ENCODE data around the gene DGCR2. TPM values are rescaled to one million over a fixed set of nuclear protein-coding genes. Genes with fewer than 3 reads are reported as not detected.

The DGCR2 gene
- total RNA-seq, 1 experiment from 2014 or later, result 42.9 TPM

DNA sequence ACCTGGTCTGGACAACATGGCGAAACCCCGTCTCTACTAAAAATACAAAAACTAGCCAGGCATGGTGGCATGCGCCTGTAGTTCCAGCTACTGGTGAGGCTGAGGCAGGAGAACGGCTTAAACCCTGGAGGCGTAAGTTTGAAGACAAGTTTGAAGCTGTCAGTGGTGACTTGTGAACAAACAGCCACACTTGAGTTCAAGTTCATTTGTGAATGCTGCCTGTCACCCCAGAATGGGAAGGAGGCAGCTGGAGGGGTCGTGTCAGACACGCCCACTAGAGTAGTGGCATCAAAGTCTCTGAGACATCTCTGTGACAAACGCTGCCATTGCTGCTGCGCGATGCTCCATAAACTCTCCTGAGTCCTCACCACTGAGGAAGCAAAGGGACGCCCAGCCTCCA is 74.2 kb downstream of the DGCR2 start:
- Histone ChIP-seq H3K4me3 (replicated peaks in 1 of 2; ENCODE audit: low read depth in 1 of 2, low read length in 2 of 2) (no peak overlapping the region), H3K27me3 (ENCODE audit: insufficient read depth, low read length) (no peaks in the 10 kb centered on the region), H3K4me2 (ENCODE audit: low read length) (no peak overlapping the region), H2AFZ (ENCODE audit: low read depth, low read length, poor library complexity, severe bottlenecking) (no peak overlapping the region), H3K27ac (ENCODE audit: low read depth, low read length) (no peak overlapping the region), H3K9ac (ENCODE audit: low read length) (no peak overlapping the region), H3K9me2 (ENCODE audit: insufficient read depth) (no peaks in the 10 kb centered on the region), H3K9me3 (ENCODE audit: control insufficient read depth in 1 of 2, insufficient read depth in 1 of 2, low read depth in 1 of 2, low read length in 2 of 2) (no peaks in the 10 kb centered on the region), H3K36me3 (ENCODE audit: control insufficient read depth in 1 of 2, insufficient read depth in 2 of 2, low read length in 2 of 2) (peaks cover 14 to 29% of the 10 kb centered on the region in 2 experiments), H3K4me1 (ENCODE audit: control insufficient read depth in 1 of 2, insufficient read depth in 2 of 2, low read length in 2 of 2) (no peaks in the 10 kb centered on the region), H4K20me1 (ENCODE audit: insufficient read depth) (no peaks in the 10 kb centered on the region), H3K79me2 (ENCODE audit: insufficient read depth, low read length) (no peaks in the 10 kb centered on the region; the same call in 1 of the 2 replicates)
- ChIA-PET CTCF (no interaction called here), POLR2A (no interaction called here), RAD21 (ENCODE audit: low non-redundant PET in 1 of 2, low total read pairs in 2 of 2, uncharacterized antibody in 2 of 2, unreplicated experiment in 2 of 2) (no interaction called here)
- intact Hi-C loops (cut with micrococcal nuclease), result no loop called here
- DNase-seq (ENCODE audit: low read depth, low spot score), result no peak
- TF ChIP-seq, protein P1, sequence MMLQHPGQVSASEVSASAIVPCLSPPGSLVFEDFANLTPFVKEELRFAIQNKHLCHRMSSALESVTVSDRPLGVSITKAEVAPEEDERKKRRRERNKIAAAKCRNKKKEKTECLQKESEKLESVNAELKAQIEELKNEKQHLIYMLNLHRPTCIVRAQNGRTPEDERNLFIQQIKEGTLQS (IDR thresholded peaks at IDR 0.05), result no peak
- no peak for TF ChIP-seq ZBTB33 (IDR thresholded peaks at IDR 0.05; ENCODE audit: extremely low read depth, insufficient replicate concordance, low read length)
- no peak for ATAC-seq
- no TSS peak for BruUV-seq (replicated peaks)

DNA sequence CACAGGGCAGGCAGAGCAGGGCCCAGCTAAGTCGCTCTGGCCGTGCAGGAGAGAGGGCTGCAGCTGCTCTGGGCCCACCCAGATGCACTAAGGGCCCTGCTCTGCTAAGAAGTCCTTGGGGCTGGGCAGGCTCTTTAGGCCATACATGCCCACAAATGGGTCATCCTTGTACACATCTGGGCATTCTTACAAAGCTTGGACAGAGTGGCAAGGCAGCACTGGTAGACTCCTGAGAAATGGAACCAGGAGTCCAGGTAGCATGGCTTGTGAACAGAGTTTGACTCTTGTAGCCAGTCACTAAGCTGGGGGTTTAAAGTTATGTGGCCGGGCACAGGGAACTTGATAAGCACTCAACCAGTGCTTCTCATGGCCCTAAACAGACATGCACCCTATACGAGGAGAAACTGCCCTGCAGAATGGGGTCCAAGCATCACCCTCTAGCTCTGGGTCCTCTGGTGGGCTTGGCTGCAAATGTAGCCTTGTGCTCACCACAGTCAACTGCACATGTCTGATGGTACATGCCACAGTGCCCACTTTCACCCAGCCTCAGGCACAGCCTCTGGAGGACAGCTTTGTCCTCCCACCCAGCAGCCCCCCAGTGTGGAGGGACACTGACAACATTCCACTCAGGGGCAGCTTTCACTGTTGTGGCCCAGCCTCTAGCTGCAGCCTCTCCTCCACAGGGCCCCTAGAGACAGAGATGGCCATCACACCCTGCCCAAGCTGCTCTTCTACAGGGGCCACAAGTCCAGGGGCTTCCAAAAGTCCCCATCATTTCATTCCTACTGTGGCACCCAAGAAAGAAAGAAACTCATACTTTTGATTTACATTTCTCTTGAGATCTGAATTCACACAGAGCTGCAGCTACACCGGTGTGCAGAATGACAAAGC is 75.2 kb downstream of the DGCR2 start:
- Histone ChIP-seq H3K9ac (ENCODE audit: low read length) (no peak overlapping the region), H2AFZ (ENCODE audit: low read depth, low read length, poor library complexity, severe bottlenecking) (no peak overlapping the region), H3K4me3 (replicated peaks in 1 of 2; ENCODE audit: low read depth in 1 of 2, low read length in 2 of 2) (no peak overlapping the region), H3K4me1 (ENCODE audit: control insufficient read depth in 1 of 2, insufficient read depth in 2 of 2, low read length in 2 of 2) (no peaks in the 10 kb centered on the region), H3K27me3 (ENCODE audit: insufficient read depth, low read length) (no peaks in the 10 kb centered on the region), H4K20me1 (ENCODE audit: insufficient read depth) (no peaks in the 10 kb centered on the region), H3K9me3 (ENCODE audit: control insufficient read depth in 1 of 2, insufficient read depth in 1 of 2, low read depth in 1 of 2, low read length in 2 of 2) (no peaks in the 10 kb centered on the region), H3K27ac (ENCODE audit: low read depth, low read length) (no peak overlapping the region), H3K9me2 (ENCODE audit: insufficient read depth) (no peaks in the 10 kb centered on the region), H3K36me3 (ENCODE audit: control insufficient read depth in 1 of 2, insufficient read depth in 2 of 2, low read length in 2 of 2) (peaks cover 14 to 29% of the 10 kb centered on the region in 2 experiments), H3K79me2 (ENCODE audit: insufficient read depth, low read length) (no peaks in the 10 kb centered on the region), H3K4me2 (ENCODE audit: low read length) (no peak overlapping the region)
- ChIA-PET RAD21 (ENCODE audit: low non-redundant PET in 1 of 2, low total read pairs in 2 of 2, uncharacterized antibody in 2 of 2, unreplicated experiment in 2 of 2) (no interaction called here), CTCF (no interaction called here), POLR2A (interaction anchor here (0.6 kb wide), 1 partner anchor 584 kb away, joined by 3 read pairs; no protein-coding TSS in a partner anchor)
- BruUV-seq (replicated peaks), result no TSS peak
- DNase-seq (ENCODE audit: low read depth, low spot score), result no peak
- intact Hi-C loops (cut with micrococcal nuclease), result no loop called here
- no peak for ATAC-seq
- TF ChIP-seq CBX3 (IDR thresholded peaks at IDR 0.05; ENCODE audit: low read depth) (no peak), SRF (IDR thresholded peaks at IDR 0.05; ENCODE audit: low read depth) (no peak), SIN3A (IDR thresholded peaks at IDR 0.05; ENCODE audit: low read depth) (no peak), EGR1 (IDR thresholded peaks at IDR 0.05; ENCODE audit: low read depth) (no peak), ZBTB33 (IDR thresholded peaks at IDR 0.05; ENCODE audit: extremely low read depth, insufficient replicate concordance, low read length) (no peak), RAD21 (IDR thresholded peaks at IDR 0.05; ENCODE audit: low read depth) (no peak), CEBPB (IDR thresholded peaks at IDR 0.05; ENCODE audit: low read depth) (no peak)
- TF ChIP-seq, protein P1 (IDR thresholded peaks at IDR 0.05), result no peak
- TF ChIP-seq, protein P2, sequence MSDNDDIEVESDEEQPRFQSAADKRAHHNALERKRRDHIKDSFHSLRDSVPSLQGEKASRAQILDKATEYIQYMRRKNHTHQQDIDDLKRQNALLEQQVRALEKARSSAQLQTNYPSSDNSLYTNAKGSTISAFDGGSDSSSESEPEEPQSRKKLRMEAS (IDR thresholded peaks at IDR 0.05), result no peak
- TF ChIP-seq, protein P3, sequence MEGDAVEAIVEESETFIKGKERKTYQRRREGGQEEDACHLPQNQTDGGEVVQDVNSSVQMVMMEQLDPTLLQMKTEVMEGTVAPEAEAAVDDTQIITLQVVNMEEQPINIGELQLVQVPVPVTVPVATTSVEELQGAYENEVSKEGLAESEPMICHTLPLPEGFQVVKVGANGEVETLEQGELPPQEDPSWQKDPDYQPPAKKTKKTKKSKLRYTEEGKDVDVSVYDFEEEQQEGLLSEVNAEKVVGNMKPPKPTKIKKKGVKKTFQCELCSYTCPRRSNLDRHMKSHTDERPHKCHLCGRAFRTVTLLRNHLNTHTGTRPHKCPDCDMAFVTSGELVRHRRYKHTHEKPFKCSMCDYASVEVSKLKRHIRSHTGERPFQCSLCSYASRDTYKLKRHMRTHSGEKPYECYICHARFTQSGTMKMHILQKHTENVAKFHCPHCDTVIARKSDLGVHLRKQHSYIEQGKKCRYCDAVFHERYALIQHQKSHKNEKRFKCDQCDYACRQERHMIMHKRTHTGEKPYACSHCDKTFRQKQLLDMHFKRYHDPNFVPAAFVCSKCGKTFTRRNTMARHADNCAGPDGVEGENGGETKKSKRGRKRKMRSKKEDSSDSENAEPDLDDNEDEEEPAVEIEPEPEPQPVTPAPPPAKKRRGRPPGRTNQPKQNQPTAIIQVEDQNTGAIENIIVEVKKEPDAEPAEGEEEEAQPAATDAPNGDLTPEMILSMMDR (IDR thresholded peaks at IDR 0.05 in 2 of 3, conservative IDR thresholded peaks at IDR 0.05 in 1 of 3; ENCODE audit: borderline replicate concordance in 1 of 3, insufficient read depth in 1 of 3, low read depth in 2 of 3, low read length in 2 of 3), result no peak
